ENCODE data around the gene LIX1L.
"Not testable (repeated sequence)": the region's sequence is repeated elsewhere in the genome, so short reads cannot be mapped to it uniquely, and the experiment has no call there.

The LIX1L gene

DNA sequence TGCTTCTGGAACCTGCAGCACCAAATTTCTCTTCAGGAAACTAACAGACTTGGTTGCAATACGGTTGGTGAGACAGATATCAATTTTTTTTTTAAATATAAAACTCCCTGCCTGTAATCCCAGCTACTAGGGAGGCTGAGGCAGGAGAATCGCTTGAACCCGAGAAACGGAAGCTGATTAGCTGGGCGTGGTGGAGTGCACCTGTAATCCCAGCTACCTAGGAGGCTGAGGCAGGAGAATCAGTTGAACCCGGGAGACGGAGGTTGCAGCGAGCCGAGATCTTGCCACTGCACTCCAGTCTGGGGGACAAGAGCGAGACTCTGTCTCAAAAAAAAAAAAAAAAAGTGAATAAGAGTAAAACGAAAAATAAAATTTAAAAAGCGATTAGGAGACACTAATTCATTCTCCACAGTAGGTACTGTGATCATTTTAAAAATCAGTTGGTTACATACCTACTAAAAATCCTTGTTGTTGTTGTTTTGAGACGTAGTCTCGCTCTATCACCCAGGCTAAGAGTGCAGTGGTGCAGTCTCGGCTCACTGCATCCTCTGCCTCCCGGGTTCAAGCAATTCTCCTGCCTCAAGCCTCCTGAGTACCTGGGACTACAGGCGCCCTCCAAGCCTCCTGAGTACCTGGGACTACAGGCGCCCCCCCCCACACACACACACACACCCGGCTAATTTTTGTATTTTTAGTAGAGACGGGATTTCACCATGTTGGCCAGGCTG lies 29.7 kb downstream of the LIX1L start:
- no peak for DNase-seq

DNA sequence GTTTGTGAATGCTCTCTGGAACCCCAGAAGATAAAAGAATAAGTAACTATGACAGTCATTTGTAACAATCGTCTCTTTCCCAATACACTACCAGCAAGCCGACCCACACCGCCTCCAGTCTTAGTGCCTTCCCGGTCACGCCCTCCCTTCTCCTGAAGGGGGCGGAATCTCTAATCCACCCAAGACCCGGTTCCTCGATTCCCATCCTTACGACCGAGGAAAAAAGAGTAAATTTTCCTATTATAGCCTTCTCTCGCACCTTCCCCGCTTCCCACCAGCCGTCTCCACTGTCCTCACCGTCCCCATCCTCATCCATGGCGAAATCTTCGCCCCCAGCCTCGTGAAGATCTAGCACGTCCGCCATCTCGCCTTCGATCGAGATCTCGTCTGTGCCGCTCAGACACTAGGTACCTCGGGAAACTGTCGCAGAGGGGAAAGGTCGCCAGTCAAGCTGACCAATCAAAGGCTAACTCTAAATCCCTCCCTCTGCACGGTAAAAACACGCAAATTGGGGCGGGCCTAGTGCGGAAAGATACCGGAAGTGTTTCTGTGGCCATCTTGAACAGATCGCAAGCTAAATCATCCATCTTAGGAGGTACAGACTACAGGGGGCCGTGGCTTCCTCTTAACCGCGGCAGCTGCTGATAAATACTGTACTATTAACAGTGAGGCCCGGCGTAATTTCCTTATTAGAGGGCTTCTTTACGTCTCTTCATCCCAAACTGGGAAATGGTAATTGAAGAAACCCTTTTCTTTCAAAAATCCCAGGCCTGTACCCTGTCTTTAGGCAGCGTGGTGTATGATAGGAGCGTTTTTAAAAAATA lies 30.5 kb downstream of the LIX1L start, which contains the start of gene RBM8A:
RBM8A (minus strand) TSS at position 422 of the 824 bp plus-strand sequence; CDS start at position 364, 58 bp downstream.
- peak; percentile 96 for DNase-seq

DNA sequence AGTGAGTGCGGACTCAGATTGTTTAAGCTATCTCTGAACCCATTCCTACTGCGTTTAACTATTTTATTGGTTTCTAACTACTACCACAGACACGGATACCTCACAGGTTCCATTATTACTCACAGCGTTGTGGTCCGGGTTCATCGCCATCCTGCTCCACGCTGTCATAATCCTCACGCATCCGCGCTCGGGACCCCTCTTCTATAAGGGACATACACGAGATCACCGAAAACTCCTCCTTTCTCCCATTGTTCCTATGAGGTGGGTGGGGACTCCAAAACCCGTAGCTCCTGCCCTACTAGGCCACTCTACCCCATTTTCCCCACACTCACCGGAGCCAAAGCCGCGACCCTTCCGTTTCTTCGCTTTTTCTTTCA lies 31.1 kb downstream of the LIX1L start:
- no peak for DNase-seq

DNA sequence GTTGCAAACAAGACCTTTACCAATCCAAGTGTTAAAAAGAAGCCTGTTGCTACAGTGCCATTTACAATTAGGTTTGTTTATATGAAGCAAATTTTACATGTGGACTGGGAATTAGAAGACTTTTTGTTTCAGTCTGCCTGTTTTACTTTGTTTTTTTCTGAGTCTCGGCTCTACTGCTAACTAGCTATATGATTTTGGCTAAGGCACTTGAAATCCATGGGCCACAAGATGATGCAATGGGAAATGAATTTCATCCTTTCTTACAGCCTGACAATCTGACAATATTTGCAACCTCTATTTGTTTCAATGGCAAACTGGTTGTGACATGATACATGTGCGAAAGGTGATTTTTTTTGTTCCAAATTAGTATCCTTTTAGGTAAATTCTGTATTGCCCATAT lies 35.6 kb downstream of the LIX1L start:
- DNase-seq, result no peak

DNA sequence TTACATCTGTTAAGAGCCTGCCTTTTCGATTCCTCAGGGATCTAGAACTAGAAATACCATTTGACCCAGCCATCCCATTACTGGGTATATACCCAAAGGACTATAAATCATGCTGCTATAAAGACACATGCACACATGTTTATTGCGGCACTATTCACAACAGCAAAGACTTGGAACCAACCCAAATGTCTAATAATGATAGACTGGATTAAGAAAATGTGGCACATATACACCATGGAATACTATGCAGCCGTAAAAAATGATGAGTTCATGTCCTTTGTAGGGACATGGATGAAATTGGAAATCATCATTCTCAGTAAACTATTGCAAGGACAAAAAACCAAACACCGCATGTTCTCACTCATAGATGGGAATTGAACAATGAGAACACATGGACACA lies 37.5 kb downstream of the LIX1L start:
- not testable (repeated sequence) for DNase-seq

DNA sequence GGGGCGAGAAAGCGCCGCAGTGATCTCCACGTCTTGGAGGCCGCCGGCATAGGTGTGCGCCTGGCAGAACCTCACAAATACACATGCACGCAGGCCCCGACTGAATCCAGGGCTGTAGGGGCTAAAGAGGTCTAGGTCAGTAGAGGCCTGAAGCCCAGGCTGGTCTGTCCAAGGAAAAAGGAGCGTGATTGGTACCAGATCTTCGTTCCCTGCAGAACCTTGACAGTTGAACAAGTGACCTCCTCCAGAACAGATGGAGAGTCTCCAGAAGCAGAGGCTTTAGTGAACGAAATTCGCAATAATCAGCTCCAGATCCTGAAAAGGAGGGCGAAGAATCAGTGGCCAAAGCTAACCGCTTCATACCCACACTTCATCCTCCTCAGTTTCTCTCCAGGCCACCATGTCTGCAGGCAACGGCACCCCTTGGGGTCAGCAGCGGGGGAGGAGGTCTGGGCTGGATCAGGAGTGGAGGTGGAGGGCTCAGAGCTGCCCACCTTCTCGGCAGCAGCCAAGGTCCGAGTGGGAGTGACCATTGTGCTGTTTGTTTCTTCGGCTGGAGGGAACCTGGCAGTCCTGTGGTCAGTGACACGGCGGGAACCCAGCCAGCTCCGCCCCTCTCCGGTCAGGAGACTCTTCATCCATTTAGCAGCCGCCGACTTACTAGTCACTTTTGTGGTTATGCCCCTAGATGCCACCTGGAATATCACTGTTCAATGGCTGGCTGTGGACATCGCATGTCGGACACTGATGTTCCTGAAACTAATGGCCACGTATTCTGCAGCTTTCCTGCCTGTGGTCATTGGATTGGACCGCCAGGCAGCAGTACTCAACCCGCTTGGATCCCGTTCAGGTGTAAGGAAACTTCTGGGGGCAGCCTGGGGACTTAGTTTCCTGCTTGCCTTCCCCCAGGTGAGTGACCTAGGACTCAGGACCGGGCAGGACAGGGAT lies 38.6 kb downstream of the LIX1L start:
- DNase-seq, result no peak

DNA sequence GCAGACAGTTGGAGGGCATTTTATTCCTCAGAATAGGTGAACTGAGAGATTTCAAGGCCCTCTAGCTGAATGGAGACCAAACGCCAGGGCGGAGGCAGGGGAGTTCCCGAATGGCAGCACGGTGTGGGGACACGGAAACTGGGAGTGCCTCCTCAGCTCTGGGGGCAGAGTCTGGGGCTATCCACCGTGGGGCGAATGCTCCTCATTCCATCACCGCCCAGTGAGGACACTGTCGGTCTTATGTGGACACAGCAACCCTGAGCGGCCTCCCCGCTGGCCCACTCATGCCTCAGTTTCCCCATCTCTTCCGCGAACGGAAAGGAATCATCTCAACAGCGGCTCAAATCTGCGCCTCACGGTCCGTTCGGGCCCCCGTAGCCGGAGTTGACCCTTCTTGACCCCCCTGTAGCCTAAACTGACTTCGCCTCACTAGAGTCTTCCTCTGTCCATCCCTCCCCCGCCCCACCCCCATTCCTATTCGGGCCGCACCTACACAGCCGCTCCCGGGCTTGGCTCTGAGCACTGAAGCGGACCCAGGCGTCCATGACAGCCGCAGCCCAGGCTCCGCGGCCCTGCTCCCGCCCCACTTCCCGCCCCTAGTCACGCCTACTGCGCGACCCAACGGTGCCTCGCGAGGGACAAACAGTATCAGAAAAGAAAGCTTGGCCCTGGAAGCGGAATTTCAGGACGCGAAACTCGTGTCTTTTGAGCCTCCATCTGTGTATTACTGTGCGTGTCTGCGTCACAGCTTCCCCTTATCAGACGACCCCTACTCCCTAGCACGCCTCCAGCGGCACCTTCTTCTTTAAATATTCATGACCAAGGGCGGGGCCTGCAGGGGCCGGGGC lies 39.4 kb downstream of the LIX1L start, which contains the start of gene PEX11B:
PEX11B (minus strand) TSS at position 574 of the 848 bp plus-strand sequence; CDS start at position 545, 29 bp downstream.
- DNase-seq, result peak; percentile 95

DNA sequence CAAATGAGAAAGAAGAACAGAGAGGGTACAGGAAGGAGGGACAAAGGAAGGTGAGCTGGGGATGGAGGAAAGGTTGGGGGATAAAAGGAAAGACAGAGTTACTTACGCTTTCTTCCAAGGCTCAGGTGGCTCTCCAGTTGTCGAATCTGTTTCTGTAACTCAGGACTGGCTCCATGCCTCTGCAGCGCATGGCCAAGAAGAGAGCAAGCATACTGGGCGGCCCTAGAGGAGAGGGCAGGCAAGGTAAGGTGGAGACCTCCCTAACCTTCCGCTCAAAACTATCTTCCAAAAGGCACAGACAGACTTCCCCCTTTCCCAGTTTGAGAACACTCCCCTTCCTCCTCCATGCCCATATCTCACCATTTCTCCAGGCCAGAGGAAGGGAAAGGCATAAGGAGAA lies 40.2 kb downstream of the LIX1L start:
- no peak for DNase-seq

DNA sequence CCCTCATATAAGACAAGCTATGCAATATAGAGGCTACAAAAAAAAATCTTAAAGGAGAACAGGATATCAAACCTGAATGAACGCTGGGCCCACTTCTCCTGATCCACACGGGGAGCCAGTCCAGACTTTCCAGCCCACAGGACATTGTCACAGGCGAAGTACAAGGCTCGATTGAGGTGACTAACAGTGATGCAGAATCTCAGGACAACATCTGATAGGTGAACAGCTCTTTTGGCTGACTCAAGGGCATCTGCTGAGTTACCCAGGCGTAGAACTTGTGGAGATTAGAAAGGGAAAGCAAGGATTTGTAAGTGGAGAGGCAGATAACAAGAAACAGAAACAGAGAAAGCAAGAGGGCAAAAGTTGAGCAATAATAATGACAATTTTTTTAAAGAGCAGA lies 41.1 kb downstream of the LIX1L start:
- no peak for DNase-seq

DNA sequence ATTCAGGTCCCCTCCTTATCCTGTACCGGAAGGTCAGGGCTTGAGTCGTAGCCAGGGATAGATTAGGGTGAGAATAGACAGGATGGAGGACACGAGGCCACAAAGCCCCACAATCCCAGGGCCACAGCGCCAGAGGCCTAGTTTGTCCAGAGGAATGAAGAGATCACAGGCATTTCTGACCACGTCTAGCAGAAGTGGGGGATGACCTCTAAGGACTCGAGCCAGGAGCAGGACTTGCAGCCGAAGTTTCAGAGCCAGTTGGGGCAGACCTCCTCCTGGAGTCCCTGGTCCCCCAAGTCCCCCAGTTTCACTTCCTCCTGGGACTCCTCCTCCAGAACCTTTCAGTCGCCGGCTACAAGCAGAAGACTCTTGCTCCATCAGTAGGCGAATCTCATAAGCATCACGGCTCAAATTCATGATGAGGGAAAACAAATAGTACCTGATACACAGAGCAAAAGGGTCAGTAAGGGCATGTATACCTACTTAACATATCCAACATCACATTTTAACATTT lies 45.6 kb downstream of the LIX1L start:
- DNase-seq, result no peak

DNA sequence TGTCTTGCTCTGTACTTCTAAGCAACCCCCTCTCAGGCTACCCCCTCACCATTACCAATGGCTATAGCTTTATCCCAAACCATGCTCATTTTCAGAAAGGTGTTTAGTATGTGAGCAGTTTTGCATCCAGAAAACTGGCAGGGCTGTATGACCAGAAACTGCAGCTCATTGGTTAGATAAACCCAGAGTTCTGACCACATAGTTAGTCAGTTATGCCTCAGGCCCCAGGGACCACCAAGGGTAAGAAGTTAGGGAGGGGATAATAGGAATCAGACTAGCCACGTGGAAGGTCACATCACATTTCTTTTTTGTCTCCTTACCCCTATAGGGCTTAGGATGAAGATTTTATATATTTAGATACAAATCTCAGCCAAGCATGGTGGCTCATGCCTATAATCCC lies 49.2 kb downstream of the LIX1L start:
- DNase-seq, result no peak

DNA sequence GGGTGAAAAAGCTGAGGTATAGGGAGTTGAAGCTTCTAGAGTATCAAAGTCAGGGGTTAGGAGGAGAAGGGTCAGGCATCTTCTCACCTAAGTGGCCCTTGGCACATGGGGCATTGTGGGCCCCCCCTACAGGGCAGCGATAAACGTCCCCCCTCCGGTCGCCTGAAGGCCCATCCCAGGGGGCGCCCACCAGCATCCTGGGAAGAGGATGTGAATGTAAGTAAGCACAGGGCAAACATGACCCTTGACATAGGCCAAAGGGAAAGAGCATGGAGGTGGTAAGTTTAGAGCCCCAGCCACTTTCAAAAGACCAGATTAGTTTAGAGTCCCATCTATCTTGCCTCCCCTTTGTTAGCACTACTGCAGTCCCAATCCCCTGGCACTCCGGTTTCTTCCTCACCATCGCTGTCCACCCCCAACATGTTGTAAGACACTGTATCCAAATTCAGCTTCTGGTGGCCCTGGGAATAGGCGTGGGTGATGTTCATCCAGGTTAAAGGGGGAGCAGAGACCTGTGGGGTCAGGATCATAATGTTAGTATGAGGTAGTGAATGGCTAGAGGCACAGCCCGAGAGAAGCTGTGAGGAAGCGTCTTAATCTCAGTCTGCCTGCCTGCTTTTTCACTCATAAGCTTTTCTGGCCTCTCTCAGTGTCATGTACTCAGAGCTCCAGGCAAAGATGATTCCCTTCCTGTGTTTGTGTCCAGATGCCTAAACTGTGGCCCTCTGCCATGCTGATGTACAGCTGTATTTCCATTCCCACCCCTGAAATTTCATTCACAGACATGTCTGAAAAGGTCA lies 50.7 kb downstream of the LIX1L start:
- DNase-seq, result no peak

DNA sequence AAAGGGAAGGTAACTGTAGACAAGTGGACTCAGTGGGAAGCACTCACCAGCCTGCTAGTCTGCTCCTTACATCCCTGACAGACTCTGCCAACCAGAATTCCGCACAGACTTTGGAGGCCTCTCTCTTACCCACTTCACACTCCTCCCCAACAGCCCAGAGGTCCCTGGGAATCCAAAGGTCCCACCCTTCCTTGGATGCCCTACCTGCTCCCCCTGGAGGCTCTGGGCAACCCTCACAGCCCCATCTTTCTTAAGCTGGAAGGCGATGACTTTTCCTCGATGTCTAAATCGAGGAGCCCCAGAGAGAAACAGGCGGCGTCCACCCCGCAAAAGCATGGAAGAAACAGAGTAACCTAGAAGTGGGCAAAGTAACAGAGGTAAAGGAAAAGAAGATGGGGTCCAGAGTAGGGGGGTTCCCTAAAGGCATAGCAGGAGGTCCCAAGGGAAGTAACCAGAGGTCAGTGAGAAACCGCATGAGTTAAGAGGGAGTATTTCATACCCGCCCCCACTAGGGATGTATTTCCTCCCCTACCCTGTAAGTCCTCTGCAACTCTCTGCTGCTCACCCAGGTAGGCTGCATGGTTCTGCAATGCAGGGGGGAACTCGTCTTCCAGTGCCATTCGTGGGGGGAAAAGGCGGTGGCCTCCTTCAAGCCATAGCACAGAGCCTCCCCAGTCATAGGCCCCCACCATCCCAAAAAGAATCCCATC lies 56.4 kb downstream of the LIX1L start:
- no peak for DNase-seq

DNA sequence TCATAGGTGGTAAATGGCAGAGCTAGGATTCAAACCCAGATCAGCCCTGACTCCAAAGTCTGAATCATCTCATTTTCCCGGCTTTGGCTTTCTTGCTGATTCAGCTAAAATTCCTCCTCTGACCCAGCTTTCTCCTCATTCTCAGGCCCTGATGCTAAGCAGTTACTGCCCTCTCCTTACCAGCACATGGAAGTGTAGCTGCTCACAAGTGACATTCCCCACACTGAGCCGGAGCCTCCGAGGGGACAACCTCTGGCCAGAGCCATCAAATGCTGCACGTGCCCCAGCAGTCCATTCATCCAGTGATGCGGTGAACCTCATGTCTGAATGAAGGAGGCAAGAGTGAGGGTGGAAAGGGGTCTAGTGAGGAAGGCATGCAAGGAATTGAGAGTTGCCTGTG lies 59.1 kb downstream of the LIX1L start:
- DNase-seq, result no peak

DNA sequence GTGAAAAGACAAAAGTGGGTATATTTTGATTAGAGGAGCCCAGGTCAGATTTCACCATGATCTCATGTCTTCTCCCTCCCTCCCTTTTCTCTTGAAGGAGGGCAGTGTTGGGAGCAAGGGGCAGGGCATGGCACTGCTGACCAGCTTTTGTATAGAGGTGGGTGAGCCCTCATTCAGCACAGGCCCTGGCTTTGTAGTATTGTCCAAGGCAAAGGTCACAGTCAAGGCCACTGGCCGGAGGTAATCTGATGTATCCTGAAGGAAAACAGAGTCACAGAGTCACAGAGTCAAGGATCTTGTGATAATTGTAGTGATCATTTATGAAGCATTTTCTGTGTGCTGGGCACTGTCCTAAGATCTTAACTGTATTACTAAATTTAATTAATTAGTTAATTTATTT lies 59.8 kb downstream of the LIX1L start:
- DNase-seq, result no peak

DNA sequence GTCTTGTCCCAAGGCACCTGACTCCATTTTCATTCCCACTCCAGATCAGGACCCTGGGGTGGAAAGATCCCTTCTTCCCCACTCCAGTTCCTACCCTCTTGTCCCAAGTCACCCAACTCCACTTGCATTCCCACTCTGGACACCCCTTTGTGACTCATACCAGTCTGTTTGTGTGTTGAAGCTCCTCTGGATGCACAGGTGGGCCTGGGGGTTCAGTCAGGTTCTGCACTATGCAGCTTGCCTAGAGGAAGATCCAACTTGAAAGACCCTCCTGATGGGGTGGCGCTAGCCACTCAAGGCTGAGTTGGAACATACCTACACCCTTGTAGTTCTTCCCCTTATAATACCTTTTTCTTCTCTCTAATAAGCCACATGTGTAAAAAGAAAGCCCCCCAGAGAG lies 62.3 kb downstream of the LIX1L start:
- no peak for DNase-seq

DNA sequence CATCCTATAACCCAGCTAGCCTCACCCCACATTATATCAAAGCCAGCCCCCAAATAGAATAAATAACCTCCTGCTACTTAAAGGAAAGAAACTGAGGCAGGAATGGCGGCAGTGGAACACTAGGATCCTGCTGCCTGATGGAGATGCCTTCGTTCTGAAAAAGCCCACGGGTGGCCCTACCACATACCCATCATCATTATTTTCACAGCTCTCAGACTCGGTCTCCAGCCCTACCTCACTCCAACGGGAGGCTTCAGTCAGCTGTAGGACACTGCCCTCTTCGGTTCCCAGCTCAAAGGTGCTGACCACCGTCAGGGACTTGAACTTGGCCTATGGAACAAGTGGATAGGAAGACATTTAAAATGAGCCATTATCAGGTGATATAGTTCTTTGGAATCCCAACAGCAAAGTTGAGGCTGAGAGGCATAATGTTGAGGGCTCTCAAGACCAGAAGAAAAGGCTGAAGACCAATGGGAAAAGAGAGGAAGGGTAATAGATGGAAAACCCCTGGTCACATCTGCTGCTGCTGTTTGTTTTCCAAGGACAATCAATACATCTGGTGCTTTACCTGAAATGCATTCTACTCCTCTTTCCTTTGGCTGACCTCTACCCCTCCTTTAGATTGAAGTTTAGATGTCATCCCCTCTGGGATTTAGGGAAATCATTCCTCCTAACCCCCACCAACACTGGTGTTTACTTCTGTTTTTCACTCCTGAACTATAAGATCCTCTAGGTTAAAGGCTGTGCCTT lies 64.3 kb downstream of the LIX1L start:
- DNase-seq, result no peak

DNA sequence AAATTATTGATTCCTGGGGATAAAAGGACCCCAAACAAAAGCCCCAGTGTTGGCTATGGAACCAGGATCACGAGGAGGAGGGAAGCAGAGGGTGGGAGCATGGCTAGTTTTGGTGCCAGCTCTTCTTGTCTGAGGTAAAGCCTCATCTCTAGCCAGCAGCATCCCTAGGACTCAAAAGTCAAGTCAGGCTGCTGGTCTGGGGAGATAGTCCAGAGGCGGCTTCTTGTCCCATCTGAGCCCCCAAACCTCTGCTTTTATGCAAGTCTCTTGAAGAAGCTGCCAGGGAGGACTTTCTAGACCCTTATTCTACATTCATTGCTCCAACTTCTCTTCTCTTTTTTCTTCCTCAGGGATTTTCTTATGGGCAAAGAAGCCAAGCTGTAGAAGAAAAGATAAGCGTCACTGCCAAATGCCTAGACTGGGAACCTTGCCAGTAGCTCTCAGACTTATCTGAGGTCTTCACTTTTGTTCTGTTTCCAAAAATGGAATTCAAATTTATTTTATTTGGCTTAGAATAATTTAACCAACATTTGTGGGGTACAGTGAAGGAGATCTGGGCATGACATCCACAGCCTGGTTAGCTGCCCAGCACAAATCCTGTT lies 65.2 kb downstream of the LIX1L start:
- no peak for DNase-seq

All from NCI-H2171 (cell line).